HepG2 (cell line): ENCODE results near the gene CA11. TPM values are rescaled to one million over a fixed set of nuclear protein-coding genes. Genes with fewer than 3 reads are reported as not detected.

Source experiments
- DPF2 ChIP-seq: sonication (generic); formaldehyde crosslinking; IDR thresholded peaks from 2 replicates; pipeline ENCODE4 v1.4.0; 2020; ENCODE audit warnings: mild to moderate bottlenecking, low read depth, missing genetic modification reagents, borderline replicate concordance
- SAP130 ChIP-seq: IDR thresholded peaks from 2 replicates; pipeline ENCODE4 v1.6.1; 2016; ENCODE audit warnings: low read depth
- TEAD2 ChIP-seq: sonication (generic); formaldehyde crosslinking; IDR thresholded peaks from 2 replicates; pipeline ENCODE4 v1.9.0; 2021; ENCODE audit warnings: missing genetic modification reagents
- ZNF547 ChIP-seq: sonication (generic); formaldehyde crosslinking; IDR thresholded peaks from 2 replicates; pipeline ENCODE4 v1.5.1; 2020; ENCODE audit warnings: mild to moderate bottlenecking, missing genetic modification reagents
- ZNF616 ChIP-seq: sonication (generic); formaldehyde crosslinking; IDR thresholded peaks from 2 replicates; pipeline ENCODE4 v1.5.0; 2020; ENCODE audit warnings: low read depth, mild to moderate bottlenecking, missing genetic modification reagents
- ZSCAN22 ChIP-seq: sonication (generic); formaldehyde crosslinking; IDR thresholded peaks from 2 replicates; pipeline ENCODE4 v1.4.0; 2020; ENCODE audit warnings: mild to moderate bottlenecking, missing genetic modification reagents
- polyA plus RNA-seq, 8 experiments: library from polyadenylated mRNA; depleted of rRNA in 3 of 8; stranded (reverse) in 7 of 8; unstranded in 1 of 8; fragments of >200 nt; fragmentation: Illumina TruSeq in 4 of 8; extraction: Trizol in 4 of 8; gene quantifications; 2 replicates each; pipeline versions ENCODE4 v1.2.1 to v1.2.3, GENCODE V29; 2011 to 2016; ENCODE audit warnings: low read depth in 4 of 8, missing spikeins in 1 of 8, mixed read lengths in 1 of 8; ENCODE audit not compliant: insufficient read depth in 1 of 8
- total RNA-seq, 5 experiments: library from RNA; depleted of rRNA; stranded (reverse); fragments of >200 nt; fragmentation: Illumina TruSeq; extraction: Trizol; gene quantifications; 2 replicates each; pipeline ENCODE4 v1.2.3, GENCODE V29; 2016; ENCODE audit warnings: low read depth in 1 of 5
- TF ChIP-seq, protein P1 (sequence below): sonication (generic); formaldehyde crosslinking; IDR thresholded peaks from 2 replicates; pipeline ENCODE4 v1.5.0; 2020; ENCODE audit warnings: mild to moderate bottlenecking, missing genetic modification reagents, borderline replicate concordance
- TF ChIP-seq, protein P2 (sequence below): sonication (generic); formaldehyde crosslinking; IDR thresholded peaks from 2 replicates; pipeline ENCODE4 v1.4.0; 2020; ENCODE audit warnings: missing genetic modification reagents, low read depth, mild to moderate bottlenecking, borderline replicate concordance
- TF ChIP-seq, protein P3 (sequence below): sonication (generic); formaldehyde crosslinking; IDR thresholded peaks from 2 replicates; pipeline ENCODE4; 2020; ENCODE audit warnings: missing genetic modification reagents, mild to moderate bottlenecking, borderline replicate concordance
- TF ChIP-seq, protein P4 (sequence below): sonication (generic); formaldehyde crosslinking; IDR thresholded peaks from 2 replicates; pipeline ENCODE4 v1.5.1; 2020; ENCODE audit warnings: missing genetic modification reagents, mild to moderate bottlenecking, borderline replicate concordance
- TF ChIP-seq, protein P5 (sequence below): sonication (generic); formaldehyde crosslinking; IDR thresholded peaks from 2 replicates; pipeline ENCODE4 v1.8.0; 2022; ENCODE audit warnings: missing genetic modification reagents, mild to moderate bottlenecking, inconsistent platforms, borderline replicate concordance

CA11 gene
- total and polyA plus RNA-seq, 2 of the 13 experiments (the other 11 are each of a cell fraction or from before 2014, with no cell fraction given): 0.41 to 0.58 TPM

DNA sequence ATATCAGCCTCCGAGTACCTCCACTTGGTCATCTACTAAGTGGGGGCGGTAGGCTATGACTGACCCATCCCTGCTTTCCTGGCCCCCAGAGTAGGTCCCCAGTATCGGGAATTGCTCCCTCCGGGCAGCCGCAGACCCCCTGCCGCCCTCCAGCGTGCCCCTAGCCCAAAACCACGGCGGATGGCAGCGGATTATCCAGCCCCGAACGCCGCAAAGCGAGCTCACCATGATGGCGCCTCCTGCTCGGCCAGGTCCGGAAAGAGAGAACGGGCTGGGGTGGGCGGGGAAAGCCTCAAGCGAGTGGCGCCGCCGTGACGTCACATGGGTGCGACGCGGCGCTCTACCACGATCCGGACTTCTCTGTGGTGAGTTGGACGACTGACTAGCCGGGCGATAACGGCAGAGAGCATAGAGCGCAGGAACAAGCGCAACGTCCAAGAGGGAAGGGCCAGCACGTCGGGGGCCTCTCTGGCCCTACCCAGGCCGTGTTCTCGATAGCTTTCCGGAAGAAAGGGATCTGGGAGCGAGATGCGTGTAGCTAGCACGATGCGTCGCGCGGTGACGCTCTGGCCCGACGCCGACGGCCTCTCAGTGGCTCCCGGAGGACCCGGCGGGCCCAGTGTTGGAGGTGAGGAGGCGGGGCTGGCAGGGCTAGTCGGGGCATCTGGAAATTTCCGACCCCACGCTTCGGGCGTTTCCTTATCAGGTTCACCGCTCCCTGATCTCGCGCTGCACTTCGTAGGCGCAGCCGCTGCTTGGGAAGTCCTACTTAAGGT lies 26.9 kb downstream of the CA11 start, which contains the start of the genes RPL18 and SPHK2 (continued):
- TF ChIP-seq, protein P1, sequence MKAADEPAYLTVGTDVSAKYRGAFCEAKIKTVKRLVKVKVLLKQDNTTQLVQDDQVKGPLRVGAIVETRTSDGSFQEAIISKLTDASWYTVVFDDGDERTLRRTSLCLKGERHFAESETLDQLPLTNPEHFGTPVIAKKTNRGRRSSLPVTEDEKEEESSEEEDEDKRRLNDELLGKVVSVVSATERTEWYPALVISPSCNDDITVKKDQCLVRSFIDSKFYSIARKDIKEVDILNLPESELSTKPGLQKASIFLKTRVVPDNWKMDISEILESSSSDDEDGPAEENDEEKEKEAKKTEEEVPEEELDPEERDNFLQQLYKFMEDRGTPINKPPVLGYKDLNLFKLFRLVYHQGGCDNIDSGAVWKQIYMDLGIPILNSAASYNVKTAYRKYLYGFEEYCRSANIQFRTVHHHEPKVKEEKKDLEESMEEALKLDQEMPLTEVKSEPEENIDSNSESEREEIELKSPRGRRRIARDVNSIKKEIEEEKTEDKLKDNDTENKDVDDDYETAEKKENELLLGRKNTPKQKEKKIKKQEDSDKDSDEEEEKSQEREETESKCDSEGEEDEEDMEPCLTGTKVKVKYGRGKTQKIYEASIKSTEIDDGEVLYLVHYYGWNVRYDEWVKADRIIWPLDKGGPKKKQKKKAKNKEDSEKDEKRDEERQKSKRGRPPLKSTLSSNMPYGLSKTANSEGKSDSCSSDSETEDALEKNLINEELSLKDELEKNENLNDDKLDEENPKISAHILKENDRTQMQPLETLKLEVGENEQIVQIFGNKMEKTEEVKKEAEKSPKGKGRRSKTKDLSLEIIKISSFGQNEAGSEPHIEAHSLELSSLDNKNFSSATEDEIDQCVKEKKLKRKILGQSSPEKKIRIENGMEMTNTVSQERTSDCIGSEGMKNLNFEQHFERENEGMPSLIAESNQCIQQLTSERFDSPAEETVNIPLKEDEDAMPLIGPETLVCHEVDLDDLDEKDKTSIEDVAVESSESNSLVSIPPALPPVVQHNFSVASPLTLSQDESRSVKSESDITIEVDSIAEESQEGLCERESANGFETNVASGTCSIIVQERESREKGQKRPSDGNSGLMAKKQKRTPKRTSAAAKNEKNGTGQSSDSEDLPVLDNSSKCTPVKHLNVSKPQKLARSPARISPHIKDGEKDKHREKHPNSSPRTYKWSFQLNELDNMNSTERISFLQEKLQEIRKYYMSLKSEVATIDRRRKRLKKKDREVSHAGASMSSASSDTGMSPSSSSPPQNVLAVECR (CRISPR knock-in tag): peak; percentile 97; the same call in 1 of the 2 replicates
- 0 out of 2 replicates have a peak, but pooled peaks have one; percentile 25 for TF ChIP-seq ZSCAN22 (CRISPR knock-in tag)
- TF ChIP-seq ZNF547 (CRISPR knock-in tag): peak; percentile 88; the same call in 1 of the 2 replicates
- TF ChIP-seq, protein P2, sequence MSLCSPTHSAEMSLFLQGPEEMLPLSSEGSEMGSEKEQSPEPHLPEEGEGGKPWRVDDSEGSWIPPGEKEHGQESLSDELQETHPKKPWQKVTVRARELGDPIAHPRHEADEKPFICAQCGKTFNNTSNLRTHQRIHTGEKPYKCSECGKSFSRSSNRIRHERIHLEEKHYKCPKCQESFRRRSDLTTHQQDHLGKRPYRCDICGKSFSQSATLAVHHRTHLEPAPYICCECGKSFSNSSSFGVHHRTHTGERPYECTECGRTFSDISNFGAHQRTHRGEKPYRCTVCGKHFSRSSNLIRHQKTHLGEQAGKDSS (CRISPR knock-in tag): peak; percentile 47; the same call in 1 of the 2 replicates
- no peak for TF ChIP-seq DPF2 (CRISPR knock-in tag)
- TF ChIP-seq, protein P3, sequence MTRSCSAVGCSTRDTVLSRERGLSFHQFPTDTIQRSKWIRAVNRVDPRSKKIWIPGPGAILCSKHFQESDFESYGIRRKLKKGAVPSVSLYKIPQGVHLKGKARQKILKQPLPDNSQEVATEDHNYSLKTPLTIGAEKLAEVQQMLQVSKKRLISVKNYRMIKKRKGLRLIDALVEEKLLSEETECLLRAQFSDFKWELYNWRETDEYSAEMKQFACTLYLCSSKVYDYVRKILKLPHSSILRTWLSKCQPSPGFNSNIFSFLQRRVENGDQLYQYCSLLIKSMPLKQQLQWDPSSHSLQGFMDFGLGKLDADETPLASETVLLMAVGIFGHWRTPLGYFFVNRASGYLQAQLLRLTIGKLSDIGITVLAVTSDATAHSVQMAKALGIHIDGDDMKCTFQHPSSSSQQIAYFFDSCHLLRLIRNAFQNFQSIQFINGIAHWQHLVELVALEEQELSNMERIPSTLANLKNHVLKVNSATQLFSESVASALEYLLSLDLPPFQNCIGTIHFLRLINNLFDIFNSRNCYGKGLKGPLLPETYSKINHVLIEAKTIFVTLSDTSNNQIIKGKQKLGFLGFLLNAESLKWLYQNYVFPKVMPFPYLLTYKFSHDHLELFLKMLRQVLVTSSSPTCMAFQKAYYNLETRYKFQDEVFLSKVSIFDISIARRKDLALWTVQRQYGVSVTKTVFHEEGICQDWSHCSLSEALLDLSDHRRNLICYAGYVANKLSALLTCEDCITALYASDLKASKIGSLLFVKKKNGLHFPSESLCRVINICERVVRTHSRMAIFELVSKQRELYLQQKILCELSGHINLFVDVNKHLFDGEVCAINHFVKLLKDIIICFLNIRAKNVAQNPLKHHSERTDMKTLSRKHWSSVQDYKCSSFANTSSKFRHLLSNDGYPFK (CRISPR knock-in tag): peak; percentile 98
- no peak for TF ChIP-seq ZNF616 (CRISPR knock-in tag)
- TF ChIP-seq, protein P4, sequence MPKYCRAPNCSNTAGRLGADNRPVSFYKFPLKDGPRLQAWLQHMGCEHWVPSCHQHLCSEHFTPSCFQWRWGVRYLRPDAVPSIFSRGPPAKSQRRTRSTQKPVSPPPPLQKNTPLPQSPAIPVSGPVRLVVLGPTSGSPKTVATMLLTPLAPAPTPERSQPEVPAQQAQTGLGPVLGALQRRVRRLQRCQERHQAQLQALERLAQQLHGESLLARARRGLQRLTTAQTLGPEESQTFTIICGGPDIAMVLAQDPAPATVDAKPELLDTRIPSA (CRISPR knock-in tag): no peak; the same call in 1 of the 2 replicates
- TF ChIP-seq TEAD2 (CRISPR knock-in tag): no peak
- TF ChIP-seq SAP130 (CRISPR knock-in tag): peak; percentile 97
- TF ChIP-seq, protein P5, sequence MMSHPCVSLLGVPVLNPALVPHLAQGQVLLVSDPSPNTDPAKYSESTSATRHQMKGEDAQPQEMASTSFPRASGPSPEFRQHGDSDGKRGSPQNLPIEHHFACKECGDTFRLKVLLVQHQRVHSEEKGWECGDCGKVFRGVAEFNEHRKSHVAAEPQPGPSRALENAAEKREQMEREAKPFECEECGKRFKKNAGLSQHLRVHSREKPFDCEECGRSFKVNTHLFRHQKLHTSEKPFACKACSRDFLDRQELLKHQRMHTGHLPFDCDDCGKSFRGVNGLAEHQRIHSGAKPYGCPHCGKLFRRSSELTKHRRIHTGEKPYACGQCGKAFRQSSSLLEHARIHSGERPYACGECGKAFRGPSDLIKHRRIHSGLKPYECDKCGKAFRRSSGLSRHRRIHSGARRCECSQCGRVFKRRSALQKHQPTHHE (CRISPR knock-in tag): peak; percentile 88; the same call in 1 of the 2 replicates
